RWPE1 (cell line): Measurements from ENCODE around the gene CMIP.
A peak's percentile ranks its signal among the peaks of the same experiment; 100 is the strongest.

Experiments
- CTCF ChIA-PET: fragments of 350-600 bp; sonication (Branson Sonifier 250); formaldehyde crosslinking; extraction: SDS; loops from one replicate; lab custom pipeline; 2021; lab: Yijun Ruan, JAX
- POLR2A ChIA-PET: fragments of 400-600 bp; formaldehyde crosslinking; extraction: SDS; loops from one replicate; lab custom pipeline; 2020; ENCODE audit warnings: antibody characterized with exemption; ENCODE audit not compliant: low non-redundant PET; lab: Yijun Ruan, JAX
- DNase-seq: peaks from one replicate; pipeline ENCODE4 v3.0.0; 2012; ENCODE audit warnings: low spot score
- H3K27ac ChIP-seq: fragments of 450-650 bp; 2 replicates; pipeline ENCODE4 v1.5.1; 2017
- CTCF ChIP-seq: fragments of 450-650 bp; conservative IDR thresholded peaks from 2 replicates; pipeline ENCODE4 v1.5.1; 2017; ENCODE audit warnings: low read depth, mild to moderate bottlenecking

Gene CMIP

GRCh38 chr16:81671738-81672597, 227.4 kb downstream of the CMIP start:
- no peak for TF ChIP-seq CTCF
- ChIA-PET POLR2A (no interaction called here), CTCF (interaction anchor here (0.6 kb wide), 1 partner anchor 267 kb away, joined by 4 read pairs; no protein-coding TSS in a partner anchor)

GRCh38 chr16:81673432-81673831, 228.8 kb downstream of the CMIP start:
- DNase-seq = no peak
- no peak overlapping the region for H3K27ac ChIP-seq
- ChIA-PET CTCF (no interaction called here), POLR2A (no interaction called here)
- no peak for TF ChIP-seq CTCF

More at GRCh38 chr16:81671738-81672597, 227.4 kb downstream of the CMIP start:
- no peak overlapping the region for H3K27ac ChIP-seq
- no peak for DNase-seq

GRCh38 chr16:81675662-81676061, 231.1 kb downstream of the CMIP start:
- ChIA-PET POLR2A (no interaction called here), CTCF (interaction anchor here (1.0 kb wide), 1 partner anchor 11 kb away, joined by 3 read pairs; no protein-coding TSS in a partner anchor)
- TF ChIP-seq CTCF = no peak
- H3K27ac ChIP-seq = peak overlapping the region; percentile 21
- no peak for DNase-seq

- ChIA-PET CTCF (interaction anchor here (0.6 to 1.0 kb wide), 2 partner anchors 10 to 19 kb away, joined by 3 read pairs; no protein-coding TSS in a partner anchor), POLR2A (no interaction called here)
- TF ChIP-seq CTCF = no peak
- H3K27ac ChIP-seq = peak overlapping the region; percentile 21
- no peak for DNase-seq
Observed at GRCh38 chr16:81676066-81676882, 231.7 kb downstream of the CMIP start.

GRCh38 chr16:81676883-81677737, 232.5 kb downstream of the CMIP start:
- DNase-seq = no peak
- no peak overlapping the region for H3K27ac ChIP-seq
- no peak for TF ChIP-seq CTCF
- CTCF ChIA-PET = interaction anchor here (0.6 kb wide), 2 partner anchors 19 to 261 kb away, joined by 3 to 5 read pairs; no protein-coding TSS in a partner anchor
- POLR2A ChIA-PET = no interaction called here
